ENCODE results near the gene SH3PXD2A. TPM values are rescaled to one million over a fixed set of nuclear protein-coding genes. Genes with fewer than 3 reads are reported as not detected.

SH3PXD2A gene
- total RNA-seq, 1 experiment from 2014 or later = 4.5 TPM

GRCh38 chr10:103573205-103573487, 282.2 kb downstream of the SH3PXD2A start:
- Histone ChIP-seq H4K8ac (replicated peaks; ENCODE audit: insufficient read length, low read depth, low read length) (no peak overlapping the region), H4K5ac (ENCODE audit: insufficient read length, low read depth, low read length) (no peak overlapping the region), H3K18ac (ENCODE audit: insufficient read length, low read depth, low read length) (no peak overlapping the region), H3K79me1 (ENCODE audit: insufficient read depth, low read depth, low read length, poor library complexity, severe bottlenecking) (no peaks in the 10 kb centered on the region), H3T11ph (ENCODE audit: low read length) (no peak overlapping the region), H2BK120ac (ENCODE audit: low read depth, low read length, poor library complexity, severe bottlenecking) (no peak overlapping the region), H3K4me1 (ENCODE audit: insufficient read depth, low read length) (no peaks in the 10 kb centered on the region), H4K20me1 (ENCODE audit: control insufficient read depth, insufficient read depth, insufficient read length) (no peaks in the 10 kb centered on the region), H2BK5ac (ENCODE audit: insufficient read length, low read length) (no peak overlapping the region), H2AFZ (ENCODE audit: low read length) (no peak overlapping the region), H4K91ac (ENCODE audit: insufficient read length, low read depth, low read length) (no peak overlapping the region), H3K79me2 (ENCODE audit: insufficient read depth, low read length) (no peaks in the 10 kb centered on the region), H3K9ac (ENCODE audit: extremely low read depth, insufficient read length, low read length) (no peak overlapping the region), H2BK15ac (ENCODE audit: low read depth, low read length) (no peak overlapping the region), H3K23me2 (ENCODE audit: insufficient read length, low read depth, low read length, poor library complexity, severe bottlenecking) (no peaks in the 10 kb centered on the region), H2AK5ac (ENCODE audit: insufficient read length, low read length) (no peak overlapping the region), H3K14ac (ENCODE audit: insufficient read depth, low read length) (no peak overlapping the region), H3K27ac (ENCODE audit: insufficient read length, low read depth, low read length) (no peak overlapping the region), H3K27me3 (ENCODE audit: insufficient read depth, low read length) (no peaks in the 10 kb centered on the region), H3K9me3 (ENCODE audit: control insufficient read depth, low read depth, low read length) (no peaks in the 10 kb centered on the region), H3K23ac (ENCODE audit: insufficient read length, low read depth, low read length) (no peak overlapping the region), H2BK12ac (ENCODE audit: insufficient read length, low read depth, low read length) (no peak overlapping the region), H2BK20ac (ENCODE audit: low read depth, low read length, poor library complexity, severe bottlenecking) (no peak overlapping the region), H3K4me2 (ENCODE audit: insufficient read depth, insufficient read length, low read length) (no peak overlapping the region), H3K56ac (ENCODE audit: insufficient read length, low read depth, low read length) (no peak overlapping the region), H3K4ac (ENCODE audit: low read depth, low read length) (no peak overlapping the region)
- no peaks in the 10 kb centered on the region for H3K9me3 Mint-ChIP-seq
- TF ChIP-seq CTCF (conservative IDR thresholded peaks at IDR 0.05) = no peak
- H3K27me3 Mint-ChIP-seq (ENCODE audit: low read depth) = no peaks in the 10 kb centered on the region; the same call in 1 of the 2 replicates
- no peak for DNase-seq
- WGBS (ENCODE audit: extremely low coverage, insufficient read length, low lambda C conversion rate) = no CpG with 5 or more reads among the region's 7 CpGs
- peaks cover 0 to 8% of the 10 kb centered on the region in 2 experiments; a peak in 3 of 4 replicates for H3K4me1 Mint-ChIP-seq
- H3K4me3 Mint-ChIP-seq = no peak overlapping the region
- no peaks in the 10 kb centered on the region for H3K36me3 Mint-ChIP-seq (ENCODE audit: insufficient read depth in 1 of 3, low read depth in 3 of 3)
- no peak overlapping the region for H3K27ac Mint-ChIP-seq

Data from H9 (cell line).